GM18508 (cell line): ENCODE measurements around the gene PKDCC.
"Not testable (repeated sequence)": the region's sequence is repeated elsewhere in the genome, so short reads cannot be mapped to it uniquely, and the experiment has no call there.

Source experiments
- ATAC-seq: cut with Tn5 transposase; IDR thresholded peaks from one replicate; pipeline ENCODE4 v1.9.1; 2021; ENCODE audit warnings: moderate number of reproducible peaks; ENCODE audit not compliant: insufficient read depth, unreplicated experiment

PKDCC gene

DNA sequence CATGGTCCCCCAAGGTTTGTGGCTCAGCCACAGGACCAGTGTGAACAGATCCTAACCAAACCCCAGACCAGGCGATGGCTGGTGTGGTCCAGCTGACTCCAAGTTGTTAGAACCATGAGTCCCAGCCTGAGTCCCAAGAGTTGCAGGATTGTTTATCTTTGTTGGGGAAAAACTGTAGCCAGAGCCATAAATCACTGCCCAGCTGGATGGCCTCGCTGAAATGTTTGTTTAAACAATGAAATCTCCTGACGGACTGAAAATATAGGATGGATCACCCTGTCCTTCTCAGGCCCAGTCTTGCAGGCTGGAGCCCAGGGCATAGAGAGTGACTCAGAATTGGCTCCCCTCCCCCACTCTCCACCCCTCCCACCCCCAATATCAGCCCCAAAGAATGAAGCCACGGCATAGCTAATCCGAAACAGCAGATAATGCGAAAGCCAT is 36.4 kb downstream of the PKDCC start:
- no peak for ATAC-seq

- not testable (repeated sequence) for ATAC-seq
These were observed 37.2 kb downstream of the PKDCC start for GRCh38 chr2:42085070-42085469.

DNA sequence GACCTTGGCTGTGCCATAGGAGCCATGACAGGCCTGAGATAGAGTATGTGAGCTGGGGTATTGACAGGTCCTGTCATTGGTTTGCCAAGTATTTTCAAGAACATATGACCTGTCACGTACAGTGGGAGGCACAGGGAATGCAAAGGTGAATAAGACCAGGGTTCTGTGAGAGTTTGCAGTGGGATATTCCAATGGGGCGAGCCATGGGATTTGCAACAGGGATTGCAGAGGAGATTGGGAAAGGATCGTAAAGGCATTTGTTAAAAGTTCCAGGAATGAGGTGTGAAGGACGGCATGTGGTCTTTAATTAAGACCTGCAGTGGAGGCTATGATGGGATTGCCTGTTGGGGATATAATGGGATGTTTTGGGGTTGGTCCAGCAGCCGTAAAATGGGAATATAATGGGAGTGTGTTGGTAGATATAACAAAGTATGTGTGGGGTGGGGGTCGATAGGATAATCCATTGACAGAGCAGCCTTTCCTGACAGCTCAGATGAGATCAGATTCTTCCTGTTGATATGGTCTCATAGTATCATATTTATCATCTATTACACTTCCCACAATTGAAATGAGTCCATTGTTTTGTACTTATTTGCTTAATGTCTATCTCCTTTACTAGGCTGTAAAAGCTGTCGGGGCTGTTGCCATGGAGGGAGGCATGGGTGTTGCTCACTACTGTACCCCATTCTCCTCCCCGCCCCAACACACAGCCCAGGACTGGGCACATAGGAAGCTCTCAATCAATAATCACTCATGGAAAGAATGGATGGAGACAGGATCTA is 38.1 kb downstream of the PKDCC start:
- ATAC-seq: no peak

DNA sequence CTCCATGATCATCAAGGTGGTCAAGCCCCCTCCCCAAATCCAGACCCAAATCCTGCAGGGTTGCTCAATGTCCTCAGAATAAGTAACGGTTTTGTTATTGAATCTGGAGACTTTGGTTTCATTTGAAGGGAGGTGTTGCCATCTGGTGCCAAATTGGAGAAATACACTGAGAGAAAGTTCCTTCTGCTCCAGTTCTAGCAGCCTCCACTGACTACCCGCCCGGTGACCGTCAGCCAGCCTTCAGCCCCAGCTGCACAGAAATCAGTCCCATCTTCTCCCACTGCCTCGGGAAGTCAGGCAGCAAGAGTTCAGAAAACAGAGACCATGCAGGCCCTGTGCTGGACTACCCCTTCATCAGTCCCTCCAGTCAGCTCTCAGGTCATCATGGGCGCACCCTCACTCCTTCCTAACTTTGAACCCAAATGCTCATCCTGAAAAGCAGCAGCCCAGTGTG is 38.7 kb downstream of the PKDCC start:
- peak; percentile 47 for ATAC-seq

DNA sequence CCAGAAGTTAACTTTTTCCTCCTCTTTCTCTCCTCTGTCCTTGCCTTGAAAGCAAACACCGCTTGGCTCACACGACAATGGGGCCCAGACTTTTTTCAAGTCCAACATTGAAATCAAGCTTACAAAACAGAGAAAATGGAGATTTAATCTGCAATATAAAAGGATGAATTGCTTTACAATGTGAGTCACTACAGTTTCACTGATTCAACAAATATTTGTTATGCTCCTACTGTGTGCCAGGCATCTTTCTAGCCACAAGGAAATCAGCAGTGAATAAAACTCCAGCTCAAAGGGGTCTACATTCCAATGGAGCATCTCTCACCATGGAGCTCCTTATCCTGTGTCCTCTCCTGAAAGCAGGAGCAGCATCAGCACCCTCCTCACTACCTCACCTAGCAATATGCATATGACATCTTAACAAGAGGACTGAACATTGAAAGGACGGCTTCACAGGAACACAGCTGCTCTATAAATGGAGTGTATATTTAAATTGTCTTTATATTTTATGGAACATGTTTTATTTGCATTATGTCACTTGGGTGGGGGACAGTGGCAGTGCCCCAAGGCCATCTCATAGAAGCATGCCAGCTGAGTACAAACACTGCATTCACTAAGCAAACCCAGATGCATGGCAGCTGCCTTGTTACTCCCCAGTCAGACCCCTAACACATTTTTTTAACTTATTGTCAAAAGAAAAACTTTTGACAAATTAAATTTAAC is 39.5 kb downstream of the PKDCC start:
- no peak for ATAC-seq

- no peak for ATAC-seq
These were observed 40.0 kb downstream of the PKDCC start for GRCh38 chr2:42087857-42088195.

- ATAC-seq: no peak
These were observed 41.6 kb downstream of the PKDCC start for GRCh38 chr2:42089340-42089925.

GRCh38 chr2:42090216-42090615 is 42.4 kb downstream of the PKDCC start:
- ATAC-seq: no peak

GRCh38 chr2:42091671-42092070 is 43.9 kb downstream of the PKDCC start:
- no peak for ATAC-seq

DNA sequence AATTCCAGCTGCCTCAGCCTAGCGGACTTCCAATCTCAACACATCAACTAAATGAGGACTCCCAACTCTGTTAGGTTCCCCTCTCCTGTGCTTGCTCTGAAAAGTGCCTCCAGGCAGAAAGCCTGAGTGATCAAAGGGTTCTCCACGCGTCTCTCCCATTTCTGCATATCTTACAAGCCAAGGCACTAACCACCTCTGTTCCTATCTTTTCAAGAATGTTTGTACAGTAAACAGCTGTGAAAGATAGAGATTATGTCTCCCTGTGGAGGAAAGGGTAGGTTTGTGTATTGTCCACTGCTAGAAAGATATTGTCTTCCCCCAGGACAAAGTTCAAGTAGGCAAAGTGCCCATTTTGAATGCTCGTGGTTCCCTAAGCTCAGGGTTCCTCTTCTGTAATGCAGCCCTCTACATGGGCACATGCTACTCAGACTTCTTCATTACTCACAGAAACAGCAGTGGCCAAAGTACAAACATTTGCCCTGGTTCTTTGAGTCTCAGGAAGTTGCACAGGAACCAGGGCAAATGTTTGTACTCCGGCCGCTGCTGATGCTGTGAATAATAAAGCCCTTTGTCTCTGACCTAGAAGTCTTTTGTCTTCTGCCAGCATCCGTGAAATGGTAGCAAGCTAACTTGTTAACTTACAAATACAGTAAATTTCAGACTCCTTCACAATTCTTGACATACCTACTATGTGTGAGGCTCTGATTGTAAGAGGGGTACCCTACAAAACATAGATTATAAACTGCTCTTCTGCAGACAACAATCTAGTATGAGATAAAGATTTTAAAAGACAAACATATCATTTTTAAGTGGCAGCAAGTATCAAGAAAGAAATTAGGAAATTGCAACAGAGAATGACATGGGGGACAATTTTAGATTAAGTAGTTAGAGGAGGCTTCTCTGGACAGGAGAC is 44.5 kb downstream of the PKDCC start:
- ATAC-seq: no peak

- no peak for ATAC-seq
These were observed 46.3 kb downstream of the PKDCC start for GRCh38 chr2:42094114-42094513.

DNA sequence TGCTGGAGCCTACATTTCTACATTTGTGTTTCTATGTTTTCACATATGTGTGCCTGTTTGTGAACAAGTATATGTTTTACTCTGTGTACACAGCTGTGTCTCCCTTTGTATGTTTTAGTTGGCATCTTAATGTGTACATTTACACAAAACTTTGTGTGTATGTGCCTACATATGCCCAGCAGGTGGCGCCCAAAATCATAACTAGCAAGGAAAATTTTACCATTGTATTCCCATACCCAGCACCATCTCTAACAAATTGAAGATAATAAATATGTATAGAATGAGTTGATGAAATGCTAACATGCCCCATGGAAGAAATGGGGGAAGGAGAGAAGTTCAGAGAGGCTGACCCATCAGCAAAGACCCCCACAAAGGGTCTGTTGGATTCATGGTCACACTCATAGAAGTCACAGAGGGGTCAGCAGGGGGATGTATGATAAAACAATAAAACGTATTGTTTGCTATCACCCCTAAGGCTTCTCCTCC is 48.1 kb downstream of the PKDCC start:
- peak; percentile 28 for ATAC-seq

DNA sequence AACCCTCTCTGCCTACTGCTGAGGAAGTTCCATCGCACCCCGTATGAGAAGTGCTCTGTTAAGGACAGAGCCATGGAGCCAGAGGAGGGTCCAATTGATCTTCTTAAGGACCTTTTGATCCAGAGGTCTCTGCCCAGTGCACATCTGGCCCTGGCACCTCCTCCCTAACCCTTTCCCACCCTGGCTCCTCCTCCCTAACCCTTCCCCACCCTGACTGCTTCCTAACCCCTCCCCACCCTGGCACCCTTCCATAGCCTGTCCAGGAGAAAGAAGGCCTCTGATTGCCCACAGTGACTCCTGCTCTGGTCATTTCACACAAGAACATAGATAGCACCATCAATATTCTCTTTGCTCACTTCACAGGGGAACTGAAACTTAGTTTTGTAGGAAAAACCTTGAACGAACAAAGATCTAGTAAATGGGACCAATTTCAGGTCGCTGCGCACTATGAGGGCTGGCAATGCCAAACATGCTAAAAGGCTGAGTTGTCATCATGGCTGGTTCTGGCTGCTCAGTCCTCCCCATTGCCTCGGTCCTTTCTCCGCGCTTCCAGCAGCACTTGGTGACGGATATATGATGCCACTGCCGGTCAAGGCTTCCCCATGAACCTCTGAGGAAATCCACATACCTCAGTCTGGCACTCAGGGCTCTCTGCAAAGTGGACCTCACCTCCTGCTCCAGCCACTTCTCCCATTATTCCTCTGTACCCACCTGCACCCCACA is 49.2 kb downstream of the PKDCC start:
- peak; percentile 40 for ATAC-seq

GRCh38 chr2:42098571-42099437 is 51.0 kb downstream of the PKDCC start:
- no peak for ATAC-seq

DNA sequence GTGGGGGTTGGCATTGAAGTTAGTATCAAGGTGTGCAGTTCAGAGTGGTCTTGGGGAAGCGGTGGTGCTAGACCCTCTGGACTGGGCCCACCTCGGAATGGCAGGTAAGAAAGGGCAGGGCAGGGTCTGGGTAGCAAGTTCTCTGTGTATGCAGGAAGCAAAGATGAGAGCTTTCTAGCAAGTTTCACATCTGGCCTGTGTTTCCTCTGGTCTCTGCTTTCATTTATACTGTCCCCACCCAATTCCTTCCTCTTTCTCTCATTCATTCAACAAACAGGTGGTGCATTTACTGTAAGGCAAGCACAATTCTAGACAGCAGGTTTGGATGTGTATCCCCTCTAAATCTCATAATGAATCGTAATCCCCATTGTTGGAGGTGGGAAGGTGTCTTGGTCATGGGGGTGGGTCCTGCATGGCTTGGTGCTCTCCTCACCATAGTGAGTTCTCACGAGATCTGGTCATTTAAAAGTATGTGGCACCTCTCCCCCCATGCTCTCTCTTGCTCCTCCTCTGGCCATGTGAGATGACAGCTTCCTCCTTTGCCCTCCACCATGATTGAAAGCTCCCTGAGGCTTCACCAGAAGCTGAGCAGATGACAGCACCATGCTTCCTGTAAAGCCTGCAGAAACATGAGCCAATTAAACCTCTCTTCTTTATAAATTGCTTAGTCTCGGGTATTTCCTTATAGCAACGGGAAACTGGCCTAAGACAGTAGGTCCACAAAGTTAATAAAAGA is 51.8 kb downstream of the PKDCC start:
- ATAC-seq: no peak

DNA sequence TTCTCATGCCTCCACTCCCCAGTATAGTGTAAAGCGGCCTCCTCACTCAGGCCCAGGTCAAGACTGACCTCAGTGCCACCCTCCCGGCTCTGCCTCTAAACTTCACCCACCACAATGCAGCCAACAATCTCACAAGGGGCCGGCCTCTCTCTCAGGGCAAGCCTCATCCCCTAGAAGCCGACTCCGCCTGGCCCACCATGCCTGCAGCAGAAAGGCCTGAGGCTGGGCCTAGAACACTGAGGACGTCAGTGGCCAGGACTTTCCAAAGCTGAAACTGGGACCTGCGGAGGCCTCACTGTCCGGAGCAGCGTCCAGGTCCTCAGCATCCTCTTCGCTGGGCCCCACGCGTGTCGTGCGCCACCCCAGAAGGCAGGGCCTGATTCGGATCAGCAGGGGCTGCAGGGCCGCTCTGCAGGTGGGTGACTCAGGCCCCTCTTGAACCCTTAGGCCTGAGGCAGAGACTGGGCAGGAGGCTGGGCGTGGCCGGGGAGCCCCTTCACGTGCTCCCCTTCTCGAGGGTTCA is 52.9 kb downstream of the PKDCC start:
- no peak for ATAC-seq

GRCh38 chr2:42101206-42102023 is 53.6 kb downstream of the PKDCC start:
- ATAC-seq: no peak
